ENCODE results near the gene PRAME. TPM values are rescaled to one million over a fixed set of nuclear protein-coding genes. Genes with fewer than 3 reads are reported as not detected.

PRAME gene
- total RNA-seq, 1 donor from 2014 or later = not detected

DNA sequence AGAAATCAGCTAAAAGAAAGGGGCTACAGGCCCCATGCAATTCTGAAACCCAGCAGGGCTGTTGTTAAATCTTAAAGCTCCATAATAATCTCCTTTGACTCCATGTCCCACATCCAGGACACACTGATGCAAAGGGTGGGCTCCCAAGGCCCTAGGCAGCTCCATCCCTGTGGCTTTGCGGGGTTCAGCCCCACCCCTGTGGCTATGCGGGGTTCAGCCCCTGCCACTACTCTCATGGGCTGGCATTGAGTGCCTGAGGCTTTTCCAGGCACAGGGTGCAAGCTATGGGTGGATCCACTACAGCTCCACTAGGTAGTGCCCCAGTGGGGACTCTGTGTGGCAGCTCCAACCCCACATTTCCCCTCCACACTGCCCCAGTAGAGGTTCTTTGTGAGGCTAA is 30.3 kb downstream of the PRAME start:
- Histone ChIP-seq H3K9me3 (ENCODE audit: insufficient read depth, low read depth, low read length) (no peaks in the 10 kb centered on the region), H3K4me1 (ENCODE audit: insufficient read depth, low read length) (no peaks in the 10 kb centered on the region), H4K20me1 (ENCODE audit: insufficient read depth, low read length) (no peaks in the 10 kb centered on the region), H2AFZ (ENCODE audit: low read depth, low read length) (no peak overlapping the region), H3K36me3 (ENCODE audit: insufficient read depth, low read length) (no peaks in the 10 kb centered on the region), H3K27ac (ENCODE audit: low read depth, low read length) (no peak overlapping the region), H3K4me2 (ENCODE audit: low read length) (no peak overlapping the region), H3K9ac (ENCODE audit: low read length) (no peak overlapping the region), H3K4me3 (ENCODE audit: insufficient read depth, low read depth, low read length) (no peak overlapping the region), H3K27me3 (ENCODE audit: insufficient read depth, low read length) (no peaks in the 10 kb centered on the region), H3K79me2 (ENCODE audit: insufficient read depth, low read length) (no peaks in the 10 kb centered on the region)
- Mint-ChIP-seq H3K27ac (ENCODE audit: unreplicated experiment) (no peak overlapping the region), H3K9me3 (ENCODE audit: unreplicated experiment) (peaks cover 2% of the 10 kb centered on the region), H3K27me3 (ENCODE audit: low read depth, unreplicated experiment) (peaks cover 32% of the 10 kb centered on the region), H3K4me3 (ENCODE audit: unreplicated experiment) (no peak overlapping the region), H3K36me3 (ENCODE audit: low read depth, unreplicated experiment) (no peaks in the 10 kb centered on the region), H3K4me1 (ENCODE audit: low read depth, unreplicated experiment) (no peaks in the 10 kb centered on the region)
- DNase-seq (ENCODE audit: low read depth) = no peak
- FAIRE-seq = no peak
- TF ChIP-seq, protein P1, sequence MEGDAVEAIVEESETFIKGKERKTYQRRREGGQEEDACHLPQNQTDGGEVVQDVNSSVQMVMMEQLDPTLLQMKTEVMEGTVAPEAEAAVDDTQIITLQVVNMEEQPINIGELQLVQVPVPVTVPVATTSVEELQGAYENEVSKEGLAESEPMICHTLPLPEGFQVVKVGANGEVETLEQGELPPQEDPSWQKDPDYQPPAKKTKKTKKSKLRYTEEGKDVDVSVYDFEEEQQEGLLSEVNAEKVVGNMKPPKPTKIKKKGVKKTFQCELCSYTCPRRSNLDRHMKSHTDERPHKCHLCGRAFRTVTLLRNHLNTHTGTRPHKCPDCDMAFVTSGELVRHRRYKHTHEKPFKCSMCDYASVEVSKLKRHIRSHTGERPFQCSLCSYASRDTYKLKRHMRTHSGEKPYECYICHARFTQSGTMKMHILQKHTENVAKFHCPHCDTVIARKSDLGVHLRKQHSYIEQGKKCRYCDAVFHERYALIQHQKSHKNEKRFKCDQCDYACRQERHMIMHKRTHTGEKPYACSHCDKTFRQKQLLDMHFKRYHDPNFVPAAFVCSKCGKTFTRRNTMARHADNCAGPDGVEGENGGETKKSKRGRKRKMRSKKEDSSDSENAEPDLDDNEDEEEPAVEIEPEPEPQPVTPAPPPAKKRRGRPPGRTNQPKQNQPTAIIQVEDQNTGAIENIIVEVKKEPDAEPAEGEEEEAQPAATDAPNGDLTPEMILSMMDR (IDR thresholded peaks at IDR 0.05; ENCODE audit: insufficient read depth, low read depth, low read length) = no peak
- no peak for TF ChIP-seq EZH2 (IDR thresholded peaks at IDR 0.05; ENCODE audit: insufficient read depth, low read length)

DNA sequence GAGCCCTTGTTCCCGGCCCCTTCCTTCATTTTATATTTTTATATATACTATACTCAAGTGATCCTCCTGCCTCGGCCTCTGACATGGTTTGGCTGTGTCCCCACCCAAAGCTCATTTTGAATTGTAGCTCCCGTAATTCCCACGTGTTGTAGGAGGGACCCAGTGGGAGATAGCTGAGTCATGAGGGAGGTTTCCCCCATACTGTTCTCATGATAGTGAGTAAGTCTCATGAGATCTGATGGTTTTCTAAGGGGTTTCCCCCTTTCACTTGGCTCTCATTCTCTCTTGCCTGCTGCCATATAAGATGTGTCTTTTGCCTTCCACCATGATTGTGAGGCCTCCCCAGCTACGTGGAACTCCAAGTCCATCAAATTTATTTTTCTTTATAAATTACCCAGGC is 31.8 kb downstream of the PRAME start:
- no peak for FAIRE-seq
- Histone ChIP-seq H3K4me3 (ENCODE audit: insufficient read depth, low read depth, low read length) (no peak overlapping the region), H3K79me2 (ENCODE audit: insufficient read depth, low read length) (no peaks in the 10 kb centered on the region), H3K27me3 (ENCODE audit: insufficient read depth, low read length) (no peaks in the 10 kb centered on the region), H4K20me1 (ENCODE audit: insufficient read depth, low read length) (no peaks in the 10 kb centered on the region), H3K4me1 (ENCODE audit: insufficient read depth, low read length) (no peaks in the 10 kb centered on the region), H3K9ac (ENCODE audit: low read length) (no peak overlapping the region), H2AFZ (ENCODE audit: low read depth, low read length) (no peak overlapping the region), H3K36me3 (ENCODE audit: insufficient read depth, low read length) (no peaks in the 10 kb centered on the region), H3K27ac (ENCODE audit: low read depth, low read length) (no peak overlapping the region), H3K4me2 (ENCODE audit: low read length) (no peak overlapping the region), H3K9me3 (ENCODE audit: insufficient read depth, low read depth, low read length) (no peaks in the 10 kb centered on the region)
- DNase-seq (ENCODE audit: low read depth) = no peak
- Mint-ChIP-seq H3K4me3 (ENCODE audit: unreplicated experiment) (no peak overlapping the region), H3K9me3 (ENCODE audit: unreplicated experiment) (no peaks in the 10 kb centered on the region), H3K36me3 (ENCODE audit: low read depth, unreplicated experiment) (no peaks in the 10 kb centered on the region), H3K27ac (ENCODE audit: unreplicated experiment) (no peak overlapping the region), H3K4me1 (ENCODE audit: low read depth, unreplicated experiment) (no peaks in the 10 kb centered on the region), H3K27me3 (ENCODE audit: low read depth, unreplicated experiment) (peaks cover 30% of the 10 kb centered on the region)
- TF ChIP-seq EZH2 (IDR thresholded peaks at IDR 0.05; ENCODE audit: insufficient read depth, low read length) = no peak
- TF ChIP-seq, protein P1 (IDR thresholded peaks at IDR 0.05; ENCODE audit: insufficient read depth, low read depth, low read length) = no peak

DNA sequence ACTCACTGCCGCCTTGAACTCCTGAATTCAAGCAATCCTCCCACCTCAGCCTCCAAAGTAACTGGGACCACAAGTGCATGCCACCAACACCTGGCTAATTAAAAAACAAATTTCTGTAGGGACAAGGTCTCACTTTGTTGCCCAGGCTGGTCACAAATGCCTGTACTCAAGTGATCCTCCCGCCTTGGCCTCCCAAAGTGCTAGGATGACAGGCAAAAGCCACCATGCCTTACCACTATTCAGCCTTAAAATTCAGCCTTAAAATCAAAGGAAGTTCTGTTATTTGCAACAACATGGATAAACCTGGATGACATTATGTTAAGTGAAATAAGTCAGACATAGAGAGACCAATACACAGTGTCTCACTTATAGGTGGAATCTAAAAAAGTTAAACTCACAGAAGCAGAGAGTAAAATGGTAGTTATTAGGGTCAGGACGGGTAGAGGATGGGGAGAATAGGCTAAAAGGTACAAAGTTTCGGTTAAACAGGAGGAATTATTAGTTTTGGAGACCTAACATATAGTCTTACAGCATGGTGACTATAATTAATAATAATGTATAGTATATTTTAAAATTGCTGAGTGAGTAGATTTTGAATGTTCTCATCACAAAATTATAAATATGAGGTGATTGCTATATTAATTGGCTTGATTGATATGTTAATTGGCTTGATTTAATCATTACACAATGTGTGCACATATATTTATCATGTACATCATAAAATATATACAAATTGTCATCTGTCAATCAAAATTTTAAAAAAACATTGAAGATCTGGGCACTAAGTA is 32.7 kb downstream of the PRAME start:
- Mint-ChIP-seq H3K9me3 (ENCODE audit: unreplicated experiment) (no peaks in the 10 kb centered on the region), H3K27me3 (ENCODE audit: low read depth, unreplicated experiment) (peaks cover 30% of the 10 kb centered on the region), H3K4me1 (ENCODE audit: low read depth, unreplicated experiment) (no peaks in the 10 kb centered on the region), H3K4me3 (ENCODE audit: unreplicated experiment) (no peak overlapping the region), H3K27ac (ENCODE audit: unreplicated experiment) (no peak overlapping the region), H3K36me3 (ENCODE audit: low read depth, unreplicated experiment) (no peaks in the 10 kb centered on the region)
- no peak overlapping the region for H3K27ac ChIP-seq (ENCODE audit: low read depth, low read length)
- H3K79me2 ChIP-seq (ENCODE audit: insufficient read depth, low read length) = no peaks in the 10 kb centered on the region
- DNase-seq (ENCODE audit: low read depth) = no peak
- H3K27me3 ChIP-seq (ENCODE audit: insufficient read depth, low read length) = no peaks in the 10 kb centered on the region
- H3K4me3 ChIP-seq (ENCODE audit: insufficient read depth, low read depth, low read length) = no peak overlapping the region
- H3K4me2 ChIP-seq (ENCODE audit: low read length) = no peak overlapping the region
- FAIRE-seq = no peak
- TF ChIP-seq, protein P1 (IDR thresholded peaks at IDR 0.05; ENCODE audit: insufficient read depth, low read depth, low read length) = no peak
- TF ChIP-seq EZH2 (IDR thresholded peaks at IDR 0.05; ENCODE audit: insufficient read depth, low read length) = no peak
- H3K36me3 ChIP-seq (ENCODE audit: insufficient read depth, low read length) = no peaks in the 10 kb centered on the region
- H4K20me1 ChIP-seq (ENCODE audit: insufficient read depth, low read length) = no peaks in the 10 kb centered on the region
- H3K9ac ChIP-seq (ENCODE audit: low read length) = no peak overlapping the region
- no peak overlapping the region for H2AFZ ChIP-seq (ENCODE audit: low read depth, low read length)
- H3K9me3 ChIP-seq (ENCODE audit: insufficient read depth, low read depth, low read length) = no peaks in the 10 kb centered on the region
- H3K4me1 ChIP-seq (ENCODE audit: insufficient read depth, low read length) = no peaks in the 10 kb centered on the region

All from astrocyte (in vitro differentiated cells and primary cell).